ENCODE data around the gene CFAP119. TPM values are rescaled to one million over a fixed set of nuclear protein-coding genes. Genes with fewer than 3 reads are reported as not detected.

Gene CFAP119
- total and polyA plus RNA-seq, 10 of the 15 experiments (the other 5 are each of a cell fraction or from before 2014, with no cell fraction given): 2.2 to 9.4 (median 4.3) TPM

DNA sequence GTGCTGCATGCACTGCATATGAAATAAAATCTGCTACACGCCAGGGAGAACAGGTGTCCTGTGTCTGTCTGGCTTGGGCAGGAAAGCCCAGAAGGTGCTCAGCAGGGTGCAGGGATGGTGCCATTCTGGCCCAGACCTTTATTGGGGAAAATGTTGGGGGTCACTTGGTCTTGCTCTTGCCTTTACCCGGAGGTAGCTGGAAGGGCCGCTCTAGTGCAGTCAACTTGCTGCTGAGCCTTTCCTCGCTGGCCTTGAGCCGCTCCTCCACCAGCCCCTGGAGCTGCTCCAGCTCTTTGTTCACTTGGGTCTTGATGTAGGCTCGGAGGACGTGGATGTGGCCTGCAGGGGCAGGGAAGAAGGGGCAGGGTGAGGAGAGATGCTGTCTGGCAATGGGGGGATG, 4.5 kb downstream of the CFAP119 start (continued):
- TF ChIP-seq SKIL (IDR thresholded peaks at IDR 0.05; ENCODE audit: low read depth, poor library complexity, severe bottlenecking) (no peak), NRF1 (conservative IDR thresholded peaks at IDR 0.05; ENCODE audit: low read depth, low read length) (no peak), BCLAF1 (IDR thresholded peaks at IDR 0.05) (no peak), TCF7 (IDR thresholded peaks at IDR 0.05; ENCODE audit: borderline replicate concordance) (no peak), CBX5 (IDR thresholded peaks at IDR 0.05; ENCODE audit: low read depth) (no peak)

DNA sequence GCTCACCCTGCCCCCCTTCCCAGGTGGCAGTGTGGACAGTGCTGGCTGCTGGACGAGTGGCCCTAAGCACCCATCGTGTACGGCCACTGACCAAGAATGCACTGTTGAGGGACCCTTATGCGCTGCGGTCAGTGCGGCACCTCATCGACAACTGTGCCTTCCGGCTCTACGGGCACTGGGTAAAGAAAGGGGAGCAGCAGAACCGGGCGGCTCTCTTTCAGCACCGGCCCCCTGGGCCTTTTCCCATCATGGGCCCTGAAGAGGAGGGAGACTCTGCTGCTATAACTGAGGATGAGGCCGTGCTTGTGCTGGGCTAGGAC, 5.1 kb downstream of the CFAP119 start:
- Histone ChIP-seq H3K4me3 (no peak overlapping the region), H3K9ac (ENCODE audit: control insufficient read depth, insufficient read depth, low read length) (no peak overlapping the region), H4K20me1 (ENCODE audit: control insufficient read depth, insufficient read depth) (no peaks in the 10 kb centered on the region), H3K27ac (ENCODE audit: control insufficient read depth, insufficient read depth) (no peak overlapping the region), H3K9me3 (replicated peaks; ENCODE audit: control insufficient read depth, insufficient read depth, low read length) (no peaks in the 10 kb centered on the region), H3K4me1 (ENCODE audit: control insufficient read depth, insufficient read depth, low read length) (peaks cover 4% of the 10 kb centered on the region; the same call in 1 of the 2 replicates), H2AFZ (ENCODE audit: control insufficient read depth, low read depth, low read length) (no peak overlapping the region), H3K79me2 (ENCODE audit: control insufficient read depth, insufficient read depth, low read length) (no peaks in the 10 kb centered on the region), H3K36me3 (ENCODE audit: control insufficient read depth in 2 of 2, insufficient read depth in 2 of 2, low read length in 1 of 2) (peaks cover 11 to 14% of the 10 kb centered on the region in 2 experiments; a peak in 3 of 4 replicates), H3K27me3 (replicated peaks in 1 of 2; ENCODE audit: control insufficient read depth in 2 of 2, insufficient read depth in 2 of 2, low read length in 1 of 2) (no peaks in the 10 kb centered on the region), H3K4me2 (ENCODE audit: control insufficient read depth, insufficient read depth) (no peak overlapping the region)
- ATAC-seq (no peak), DNase-seq (ENCODE audit: low read depth, low spot score) (no peak), FAIRE-seq (no peak)
- 95% methylated on average over 13 of the region's 13 CpGs for WGBS (ENCODE audit: insufficient coverage, insufficient replicate concordance, low lambda C conversion rate, missing lambda C conversion rate)
- ChIA-PET CTCF (no interaction called here), RAD21 (ENCODE audit: unreplicated experiment) (no interaction called here), SMC1A (ENCODE audit: uncharacterized antibody, unreplicated experiment) (no interaction called here), POLR2A (no interaction called here)
- no TSS peak for BruUV-seq (replicated peaks)
- intact Hi-C loops (cut with micrococcal nuclease; ENCODE audit: unreplicated experiment) (no loop called here), in situ Hi-C loops (cut with MboI) (loop anchor here (25.0 kb wide), 1 partner anchor 1131 kb away; no protein-coding TSS in a partner anchor)
- TF ChIP-seq ZSCAN29 (IDR thresholded peaks at IDR 0.05) (no peak), POLR2A (IDR thresholded peaks at IDR 0.05; ENCODE audit: low read depth, low read length) (0 out of 2 replicates have a peak, but pooled peaks have one; percentile 29)

All from GM12878 (cell line).